ENCODE data around the gene PRDM8. TPM values are rescaled to one million over a fixed set of nuclear protein-coding genes. Genes with fewer than 3 reads are reported as not detected.
"Not testable (repeated sequence)": the region's sequence is repeated elsewhere in the genome, so short reads cannot be mapped to it uniquely, and the experiment has no call there.

Gene PRDM8
- 1 to 10 TPM; 2.0 to 3.5 (median 2.1) TPM for polyA plus RNA-seq (ENCODE audit: insufficient read length in 4 of 4)

DNA sequence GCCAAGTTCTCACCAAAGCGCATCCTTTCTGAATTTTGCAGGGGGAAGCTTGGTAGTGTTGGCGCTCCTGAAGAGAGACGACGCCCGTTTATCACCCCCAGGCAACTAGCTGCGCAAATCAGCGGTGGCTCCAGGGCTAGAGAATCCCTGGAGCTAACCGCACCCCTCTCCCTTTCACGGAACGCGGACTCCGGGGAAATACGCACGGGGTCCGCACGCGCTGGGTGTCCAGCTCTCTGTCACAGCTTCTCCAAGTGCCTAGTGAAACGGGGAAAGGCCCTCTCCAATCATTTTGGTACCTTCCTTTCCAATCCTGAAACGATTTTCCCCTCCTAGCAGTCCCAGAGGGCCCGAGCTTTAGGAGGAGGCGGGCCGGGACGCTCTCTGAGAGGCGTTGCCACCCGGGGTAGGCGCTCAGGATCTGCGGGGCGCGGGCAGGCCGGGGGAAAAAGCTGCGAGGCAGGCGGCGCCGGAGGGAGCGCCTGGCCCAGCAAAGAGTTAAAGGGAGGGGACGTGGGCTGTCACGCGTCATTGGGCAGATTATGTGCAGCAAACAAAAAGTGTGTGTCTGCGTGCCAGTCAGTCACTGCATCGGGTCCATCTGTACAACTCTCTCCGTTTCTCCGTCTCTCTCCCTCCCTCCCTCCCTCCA is at the start of gene PRDM8:
PRDM8 (plus strand) TSS at position 582 of the 652 bp plus-strand sequence. CDS start 2,578 bp downstream, outside the sequence.
- no peak for DNase-seq (ENCODE audit: low read depth in 4 of 4, low spot score in 2 of 4)

DNA sequence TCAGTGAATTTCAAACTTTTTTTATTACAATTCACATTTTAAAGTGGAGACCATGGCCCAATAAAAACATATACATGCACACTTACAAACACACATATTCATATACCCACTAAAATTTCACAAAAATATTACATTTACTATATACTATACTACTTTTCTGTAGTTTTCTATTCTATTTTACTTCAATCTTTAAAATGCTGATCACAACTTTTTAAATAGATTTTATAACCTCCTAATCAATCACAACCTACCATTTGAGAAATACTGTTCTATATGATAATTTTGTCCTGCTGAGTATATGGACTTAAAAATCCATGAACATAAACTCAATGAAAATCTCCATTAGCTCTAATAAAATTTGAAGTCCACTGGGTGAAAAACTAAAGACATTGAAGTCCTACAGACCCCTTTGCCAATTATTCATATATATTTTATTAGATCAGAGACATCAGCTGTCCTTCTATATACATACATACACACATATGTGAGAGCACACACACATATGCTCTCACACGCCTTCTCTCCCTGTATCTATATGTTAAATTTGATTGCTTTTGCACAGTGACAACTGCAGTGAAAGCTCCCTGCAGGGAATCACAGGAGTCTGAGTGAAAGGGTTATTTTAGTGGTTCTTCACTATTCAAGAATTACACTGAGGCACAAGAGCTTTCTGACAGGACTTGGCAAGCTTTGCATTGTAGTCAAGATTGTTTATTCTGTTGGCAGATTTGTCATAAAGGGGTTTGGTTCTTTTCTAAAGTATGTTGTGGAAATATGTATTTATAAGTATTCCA is 46.7 kb upstream of the PRDM8 start:
- DNase-seq (ENCODE audit: low read depth in 4 of 4, low spot score in 2 of 4), result no peak

DNA sequence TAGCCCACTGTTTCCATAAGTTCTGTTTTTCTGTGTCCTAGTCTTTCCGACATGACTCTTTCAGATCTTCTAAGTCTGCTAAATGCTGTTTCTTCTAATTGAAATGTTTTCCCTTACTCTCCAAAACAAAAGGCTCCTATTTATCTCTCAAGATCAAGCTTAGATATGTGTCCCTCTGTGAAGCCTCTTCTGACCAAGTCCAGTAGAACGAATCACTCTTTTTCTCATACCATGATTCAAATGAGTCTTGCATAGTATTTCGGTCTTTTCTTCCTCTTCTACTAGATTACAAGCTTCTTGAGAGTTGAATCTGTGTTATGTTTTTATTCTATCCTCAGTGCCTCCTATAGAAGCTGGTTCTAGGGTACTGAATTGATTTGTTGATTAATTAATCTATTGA is 45.3 kb upstream of the PRDM8 start:
- no peak for DNase-seq (ENCODE audit: low read depth in 4 of 4, low spot score in 2 of 4)

DNA sequence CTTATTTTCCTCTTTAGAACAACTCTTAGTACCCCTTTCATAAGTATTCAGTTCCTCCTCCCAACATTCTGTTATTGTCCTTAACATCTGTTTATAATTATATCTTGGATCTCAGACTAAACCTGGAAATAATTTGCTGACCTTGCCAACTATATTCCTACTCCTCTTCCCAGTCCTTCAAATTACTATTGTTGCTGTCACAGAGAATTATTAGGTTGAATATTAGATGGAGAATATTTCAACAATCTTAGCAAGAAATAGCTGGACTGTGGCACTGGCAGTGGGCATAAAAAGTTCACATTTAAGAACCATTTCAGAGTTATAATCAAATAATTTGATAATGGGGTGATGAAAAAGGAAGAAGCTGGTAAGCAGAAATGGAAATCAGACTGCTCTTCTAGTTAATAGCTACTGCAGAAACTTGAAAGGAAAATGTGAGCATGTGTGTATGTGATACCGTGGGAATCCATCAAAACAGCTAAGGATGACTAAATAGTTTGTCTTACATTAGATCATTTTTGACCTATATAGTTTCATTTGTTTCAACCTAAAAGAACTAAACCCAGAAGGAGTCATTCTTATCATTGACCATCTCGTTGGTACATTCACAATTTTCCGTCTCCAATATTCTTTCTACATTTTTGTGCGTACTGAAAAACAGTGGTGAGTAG is 43.3 kb upstream of the PRDM8 start:
- DNase-seq (ENCODE audit: low read depth in 4 of 4, low spot score in 2 of 4), result no peak

DNA sequence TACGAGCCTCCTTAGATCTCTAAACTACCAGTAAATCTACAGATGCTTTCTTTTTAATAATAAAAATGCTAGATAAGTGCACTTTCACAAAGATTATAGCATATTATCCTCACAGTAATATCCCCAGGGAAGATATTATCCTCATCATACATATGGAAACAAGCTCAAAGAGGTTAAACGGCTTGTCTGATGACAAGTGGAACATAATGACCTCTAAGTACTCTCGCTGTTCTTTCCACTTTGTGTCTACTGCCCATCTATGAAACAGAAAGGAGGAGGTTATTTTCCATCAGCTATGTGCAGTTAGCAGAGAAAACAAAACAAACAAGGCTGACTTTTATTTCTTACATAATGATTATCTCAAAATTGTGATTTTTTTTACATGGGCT is 42.8 kb upstream of the PRDM8 start:
- no peak for DNase-seq (ENCODE audit: low read depth in 4 of 4, low spot score in 2 of 4)

DNA sequence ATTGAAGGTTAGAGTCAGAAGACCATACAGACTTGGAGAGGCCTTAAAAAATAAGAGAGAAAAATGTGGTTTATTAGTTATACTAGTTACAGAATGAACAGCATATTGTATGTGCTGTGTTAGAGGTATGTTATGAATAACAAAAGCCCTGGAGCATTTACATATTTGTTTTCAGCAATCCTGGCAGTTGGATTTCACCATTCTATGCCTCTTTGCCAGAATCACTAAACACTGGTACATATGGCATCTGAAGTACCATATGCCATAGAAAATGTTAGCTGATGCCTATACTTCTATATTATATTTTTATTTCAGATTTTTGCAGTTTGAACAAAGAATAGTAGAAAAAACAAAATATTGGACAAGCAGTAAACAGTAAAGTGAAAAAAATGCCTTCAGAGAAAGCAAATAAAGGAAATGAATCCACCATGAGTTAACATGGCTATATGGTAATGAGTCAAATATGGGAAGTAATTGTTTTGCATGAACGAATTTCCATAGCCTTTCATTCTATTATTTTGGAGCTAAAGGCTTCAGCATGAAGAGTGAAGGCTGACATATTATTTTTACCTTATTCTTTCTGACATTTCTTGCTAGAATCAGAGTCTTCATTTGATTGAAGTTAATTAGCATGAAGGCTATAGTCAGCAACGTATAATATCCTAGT is 41.9 kb upstream of the PRDM8 start:
- no peak for DNase-seq (ENCODE audit: low read depth in 4 of 4, low spot score in 2 of 4)

DNA sequence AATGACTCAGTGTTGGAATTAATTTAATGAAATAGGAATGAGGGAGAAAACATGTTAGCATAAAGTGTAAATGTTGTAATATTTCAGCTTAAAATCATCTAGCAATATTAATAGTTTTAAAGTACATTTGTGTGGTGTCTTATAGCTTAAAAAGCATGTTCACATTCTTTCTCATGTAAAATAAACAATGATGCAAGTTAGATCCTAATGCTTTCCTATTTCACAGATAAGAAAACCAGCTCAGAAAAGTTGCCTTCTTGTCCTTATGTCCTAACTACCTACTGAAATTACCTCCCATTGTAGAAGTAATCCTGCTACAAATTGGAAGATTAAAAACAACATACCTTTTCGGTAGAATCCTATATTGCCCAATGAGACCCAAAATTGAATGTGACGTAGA is 40.9 kb upstream of the PRDM8 start:
- no peak for DNase-seq (ENCODE audit: low read depth in 4 of 4, low spot score in 2 of 4)

DNA sequence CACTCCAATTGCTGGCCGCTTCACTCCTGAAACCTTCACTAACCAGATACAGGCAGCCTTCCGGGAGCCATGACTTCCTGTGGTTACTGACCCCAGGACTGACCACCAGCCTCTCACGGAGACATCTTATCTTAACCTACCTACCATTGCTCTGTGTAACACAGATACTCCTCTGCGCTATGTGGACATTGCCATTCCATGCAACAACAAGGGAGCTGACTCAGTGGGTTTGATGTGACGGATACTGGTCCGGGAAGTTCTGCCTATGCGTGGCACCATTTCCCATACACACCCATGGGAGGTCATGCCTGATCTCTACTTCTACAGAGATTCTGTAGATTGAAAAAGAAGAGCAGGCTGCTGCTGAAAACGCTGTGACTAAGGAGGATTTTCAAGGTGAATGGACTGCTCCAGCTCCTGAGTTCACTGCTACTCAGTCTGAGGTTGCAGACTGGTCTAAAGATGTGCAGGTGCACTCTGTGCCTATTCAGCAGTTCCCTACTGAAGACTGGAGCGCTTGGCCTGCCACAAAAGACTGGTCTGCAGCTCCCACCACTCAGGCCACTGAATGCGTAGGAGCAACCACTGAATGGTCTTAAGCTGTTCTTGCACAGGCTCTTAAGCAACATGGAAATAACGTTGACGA is 35.8 kb upstream of the PRDM8 start:
- no peak for DNase-seq (ENCODE audit: low read depth in 4 of 4, low spot score in 2 of 4)

DNA sequence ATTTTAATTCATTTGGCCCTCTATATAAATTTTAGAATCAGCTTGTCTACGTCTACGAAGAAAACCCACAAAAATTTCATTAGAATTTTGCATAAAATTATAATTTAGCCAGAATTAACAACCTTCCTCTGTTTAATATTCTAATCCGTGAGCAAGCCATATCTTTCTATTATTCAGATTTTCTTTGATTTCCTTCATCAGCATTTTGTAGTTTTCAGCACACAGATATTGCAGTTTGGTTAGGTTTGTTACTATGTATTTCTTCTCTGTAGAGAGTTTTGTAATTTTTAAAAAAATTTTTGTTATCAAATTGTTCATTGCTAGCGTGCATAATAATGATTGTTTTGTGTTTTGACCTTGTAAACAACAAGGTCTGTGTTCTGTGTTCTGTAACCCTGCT is 34.9 kb upstream of the PRDM8 start:
- DNase-seq (ENCODE audit: low read depth in 4 of 4, low spot score in 2 of 4), result no peak

DNA sequence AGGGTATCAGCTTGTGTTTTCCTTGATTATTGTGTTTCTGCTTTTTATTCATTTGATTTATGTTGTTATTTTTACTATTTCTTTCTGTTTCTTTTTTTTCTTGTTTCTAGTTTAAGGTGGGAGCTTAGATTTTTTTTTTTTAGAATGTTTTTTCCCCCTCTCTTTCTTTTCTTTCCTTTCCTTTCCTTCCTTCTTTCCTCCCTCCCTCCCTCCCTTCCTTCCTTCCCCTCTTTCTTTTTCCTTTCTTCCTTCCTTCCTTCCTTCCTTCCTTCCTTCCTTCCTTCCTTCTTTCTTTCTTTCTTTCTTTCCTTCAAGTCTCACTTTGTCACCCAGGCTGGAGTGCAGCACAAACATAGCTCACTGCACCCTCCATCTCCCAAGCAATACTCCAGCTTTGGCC is 31.4 kb upstream of the PRDM8 start:
- no peak for DNase-seq (ENCODE audit: low read depth in 4 of 4, low spot score in 2 of 4)

DNA sequence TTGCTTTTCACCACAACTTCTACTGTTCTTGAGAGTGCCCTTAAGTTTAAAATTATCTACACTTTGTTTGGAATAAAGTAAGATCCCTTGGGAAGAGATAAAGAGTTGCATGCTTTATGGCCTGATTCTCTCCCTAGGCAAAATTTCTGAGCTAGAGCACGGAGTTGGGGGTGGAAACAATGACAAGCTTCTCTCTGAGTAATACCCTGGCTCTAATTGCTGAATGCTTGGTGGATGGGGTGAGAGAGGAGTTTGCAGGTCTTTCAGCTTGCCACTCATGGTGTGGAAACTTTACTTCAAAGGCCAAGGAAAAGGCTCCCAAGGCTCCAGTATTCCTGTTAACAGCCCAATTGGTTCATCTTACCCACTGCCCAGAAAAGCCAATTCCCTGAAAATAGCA is 26.1 kb upstream of the PRDM8 start:
- DNase-seq (ENCODE audit: low read depth in 4 of 4, low spot score in 2 of 4), result no peak

DNA sequence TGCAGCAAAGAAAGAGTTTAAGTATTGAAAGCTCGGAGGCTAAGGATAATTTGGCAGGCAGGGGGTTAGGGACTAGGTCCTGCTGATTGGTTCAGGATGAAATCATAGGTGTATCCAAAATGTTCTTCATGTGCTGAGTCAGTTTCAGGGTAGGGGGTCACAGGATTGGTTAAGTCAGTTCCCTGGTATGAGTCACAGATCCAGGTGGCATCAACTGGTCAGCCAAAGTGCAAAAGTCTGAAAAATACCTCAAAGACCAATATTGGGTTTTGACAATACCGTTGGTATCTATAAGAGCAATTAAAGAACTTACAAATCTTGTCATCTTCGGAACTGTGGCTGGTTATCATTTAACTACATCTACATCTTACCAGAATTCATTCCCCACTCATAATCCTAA is 25.6 kb upstream of the PRDM8 start:
- no peak for DNase-seq (ENCODE audit: low read depth in 4 of 4, low spot score in 2 of 4)

DNA sequence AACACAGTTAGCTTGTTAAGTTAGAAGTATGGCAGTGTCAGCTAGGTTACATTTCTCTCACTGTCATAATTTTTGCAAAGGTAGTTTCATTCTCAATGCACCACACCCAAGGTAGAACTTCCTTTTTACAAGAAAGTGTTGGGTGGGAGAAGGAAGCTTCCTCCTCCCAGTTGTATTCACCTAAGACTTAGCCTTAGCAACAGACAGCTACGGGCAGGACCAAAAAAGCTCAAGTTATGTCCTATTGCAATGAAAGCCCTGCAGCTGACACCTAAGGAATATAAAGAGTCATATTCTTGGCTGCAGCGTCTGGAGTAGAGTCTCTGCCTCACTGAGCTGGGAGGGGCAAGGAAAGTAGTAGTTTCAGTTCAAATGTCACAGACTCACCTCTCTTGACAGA is 25.1 kb upstream of the PRDM8 start:
- DNase-seq (ENCODE audit: low read depth in 4 of 4, low spot score in 2 of 4), result no peak

DNA sequence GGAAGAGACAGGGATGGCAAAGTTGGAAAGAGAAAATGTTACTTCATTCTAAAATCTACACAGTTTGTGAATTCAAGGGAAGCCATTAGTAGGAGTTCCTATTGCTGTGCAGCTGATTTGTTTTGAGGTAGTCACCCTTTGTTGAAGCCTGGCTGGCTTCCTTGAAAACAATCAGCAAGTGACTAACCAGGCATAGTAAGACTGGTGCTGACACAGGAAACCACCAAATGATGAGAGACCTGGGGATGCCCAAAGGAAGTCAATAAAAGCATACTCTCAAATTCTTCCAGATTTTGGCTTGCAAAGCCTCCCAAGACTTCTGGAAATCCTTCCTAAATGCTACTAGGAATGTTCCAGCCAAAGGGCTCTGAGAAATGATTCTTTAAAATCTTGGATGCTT is 23.9 kb upstream of the PRDM8 start:
- DNase-seq (ENCODE audit: low read depth in 4 of 4, low spot score in 2 of 4), result no peak

DNA sequence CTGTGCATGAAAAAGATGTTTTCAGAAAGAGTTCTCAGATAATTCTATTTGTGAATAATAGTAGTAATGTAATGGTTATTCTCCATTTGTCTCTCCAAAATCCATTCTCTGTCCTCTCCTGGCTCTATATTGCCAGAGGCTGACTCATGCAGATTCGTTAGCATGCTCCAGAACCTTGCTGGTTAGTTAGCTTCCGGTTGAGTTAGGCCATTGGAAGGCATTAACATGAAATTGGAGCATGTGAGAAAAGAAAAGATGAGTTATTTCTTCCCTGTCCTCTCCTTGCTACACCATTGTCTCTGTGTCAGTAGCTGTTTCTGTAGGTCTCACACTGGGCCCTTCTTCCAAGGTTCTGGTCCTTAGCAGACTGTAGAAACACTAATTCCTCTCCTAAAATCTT is 23.5 kb upstream of the PRDM8 start:
- no peak for DNase-seq (ENCODE audit: low read depth in 4 of 4, low spot score in 2 of 4)

DNA sequence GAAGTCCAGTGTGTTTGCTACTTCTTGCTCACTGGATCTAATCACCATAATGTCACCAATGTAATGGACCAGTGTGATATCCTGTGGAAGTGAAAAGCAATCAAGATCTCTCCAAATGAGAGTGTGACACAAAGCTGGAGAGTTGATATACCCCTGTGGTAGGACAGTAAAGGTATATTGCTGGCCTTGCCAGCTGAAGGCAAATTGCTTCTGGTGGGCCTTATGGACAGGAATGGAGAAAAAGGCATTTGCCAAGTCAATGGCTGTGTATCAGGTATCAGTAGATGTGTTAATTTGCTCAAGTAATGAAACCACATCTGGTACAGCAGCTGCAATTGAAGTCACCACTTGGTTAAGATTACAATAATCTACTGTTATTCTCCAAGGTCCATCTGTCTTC is 19.5 kb upstream of the PRDM8 start:
- not testable (repeated sequence) for DNase-seq (ENCODE audit: low read depth in 4 of 4, low spot score in 2 of 4)

DNA sequence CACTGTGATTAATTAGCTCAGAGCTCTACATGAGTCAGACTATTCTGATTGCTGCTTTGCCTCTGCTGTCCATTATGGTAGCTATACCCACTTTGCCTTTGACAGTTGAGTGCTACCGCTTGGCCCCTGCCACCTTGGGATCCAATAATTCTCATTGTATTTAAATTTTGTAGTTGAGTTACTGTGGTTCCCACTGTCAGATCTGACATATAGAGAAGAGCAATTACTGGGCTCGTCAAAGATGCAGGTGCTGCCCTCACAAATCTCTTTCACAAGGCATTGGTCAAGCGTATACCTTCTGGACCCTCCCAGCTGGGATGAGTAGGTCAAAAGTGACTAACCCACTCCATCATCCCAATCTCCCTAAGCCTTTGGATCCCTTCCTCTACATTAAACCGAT is 18.3 kb upstream of the PRDM8 start:
- no peak for DNase-seq (ENCODE audit: low read depth in 4 of 4, low spot score in 2 of 4)

DNA sequence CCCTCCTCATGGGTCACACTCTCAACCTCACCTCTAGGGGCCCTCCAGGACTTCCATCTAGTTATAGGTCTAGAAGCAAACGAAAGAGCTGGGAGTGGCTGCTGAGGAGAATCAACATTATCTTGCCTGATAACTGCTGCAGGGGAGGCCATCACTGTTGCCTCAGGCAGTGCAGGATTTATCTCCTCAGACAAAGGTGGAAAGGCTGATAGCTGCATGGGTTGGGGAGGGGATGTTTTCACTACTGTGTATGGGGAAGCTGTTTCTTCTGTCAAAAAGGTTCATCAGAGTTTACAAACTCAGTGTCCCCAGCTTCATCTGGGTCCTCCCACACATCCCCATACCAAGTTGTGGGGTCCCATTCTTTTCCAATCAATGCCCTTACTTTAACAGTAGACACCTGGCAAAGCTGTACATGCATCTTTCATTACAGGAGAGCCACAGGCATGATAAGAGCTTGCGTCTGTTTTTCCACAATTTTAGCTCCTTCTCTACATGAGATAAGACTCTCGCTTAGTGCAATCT is 17.6 kb upstream of the PRDM8 start:
- no peak for DNase-seq (ENCODE audit: low read depth in 4 of 4, low spot score in 2 of 4)

DNA sequence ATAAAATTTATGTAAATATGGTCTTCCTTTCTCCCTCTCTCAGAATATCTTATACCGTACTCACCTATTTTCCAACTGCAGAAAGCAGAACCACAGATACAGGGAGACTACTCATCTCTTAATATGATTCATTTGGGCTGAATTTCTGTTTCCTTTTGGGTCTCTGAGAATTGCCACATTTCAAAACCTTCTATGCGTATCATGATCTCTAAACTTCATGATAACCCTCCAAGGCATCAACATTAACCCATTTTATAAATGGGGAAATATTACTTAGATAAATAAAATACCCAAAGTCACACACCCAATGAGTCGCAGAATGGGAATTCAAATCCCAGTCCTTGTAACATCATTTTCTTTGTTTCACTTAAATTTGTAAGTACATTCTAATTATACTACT is 16.6 kb upstream of the PRDM8 start:
- DNase-seq (ENCODE audit: low read depth in 4 of 4, low spot score in 2 of 4), result no peak

DNA sequence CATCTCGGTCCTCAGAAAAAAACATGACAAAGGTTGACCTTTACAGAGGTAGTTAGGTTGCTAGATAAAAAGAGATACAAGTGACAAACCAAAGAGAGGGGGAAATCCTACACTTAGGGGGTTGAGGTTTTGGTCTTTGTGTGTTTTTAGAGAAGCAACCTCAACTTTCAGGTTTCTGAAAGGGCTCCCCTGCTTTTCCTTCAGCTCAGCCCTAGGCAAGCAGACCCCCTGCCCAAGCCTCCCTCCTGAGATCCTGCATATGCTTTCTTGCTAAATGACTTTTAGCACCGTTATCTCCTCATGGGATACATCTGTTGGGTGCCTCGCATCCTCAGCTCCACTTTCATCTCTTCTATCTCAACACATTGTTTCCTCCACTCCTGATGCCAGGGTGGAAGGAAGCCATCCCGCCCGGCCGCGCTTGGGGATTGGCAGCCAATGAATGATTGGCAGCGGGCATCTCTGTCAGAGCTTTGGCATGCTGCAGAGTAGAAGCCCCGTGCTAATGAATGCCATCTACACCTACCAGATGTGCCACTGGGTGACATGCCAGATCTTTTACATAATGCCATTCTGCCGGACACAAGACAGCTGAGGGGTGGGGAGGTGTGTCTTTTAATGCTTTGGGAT is 15.0 kb upstream of the PRDM8 start:
- DNase-seq (ENCODE audit: low read depth in 4 of 4, low spot score in 2 of 4), result no peak

All from left renal cortex interstitium (tissue), 4 donors.